K562 (cell line): ENCODE data around the gene MKNK2. TPM values are rescaled to one million over a fixed set of nuclear protein-coding genes. Genes with fewer than 3 reads are reported as not detected.

ENCODE experiments used
- FIP1L1 ChIP-seq: fragments of 200-400 bp; formaldehyde crosslinking; IDR thresholded peaks from 2 replicates; pipeline ENCODE4 v1.6.1; 2018; ENCODE audit warnings: mild to moderate bottlenecking, low read depth, low read length; ENCODE audit not compliant: poor library complexity, severe bottlenecking
- HDGF ChIP-seq: fragments of 450-650 bp; IDR thresholded peaks from 2 replicates; pipeline ENCODE4 v1.6.1; 2016
- NEUROD1 ChIP-seq: fragments of 150-350 bp; IDR thresholded peaks from 2 replicates; pipeline ENCODE4 v1.6.1; 2014; ENCODE audit warnings: borderline replicate concordance, low read length, low read depth; ENCODE audit not compliant: partially characterized antibody
- POLR2AphosphoS2 ChIP-seq: IDR thresholded peaks from 2 replicates; pipeline ENCODE4 v1.6.1; 2012; ENCODE audit warnings: low read length, improper control_type of control experiment
- TARDBP ChIP-seq: fragments of 450-650 bp; IDR thresholded peaks from 2 replicates; pipeline ENCODE4 v1.6.1; 2016
- ZNF224 ChIP-seq: sonication (generic); formaldehyde crosslinking; IDR thresholded peaks from 2 replicates; pipeline ENCODE4 v1.8.0; 2022; ENCODE audit warnings: mild to moderate bottlenecking, missing genetic modification reagents
- ZNF507 ChIP-seq: conservative IDR thresholded peaks from 2 replicates; pipeline ENCODE4 v1.6.1; 2017; ENCODE audit warnings: missing genetic modification characterization, missing compliant biosample characterization
- ZNF57 ChIP-seq: fragments of 450-650 bp; formaldehyde crosslinking; IDR thresholded peaks from 2 replicates; pipeline ENCODE4 v1.4.0; 2020; ENCODE audit warnings: mild to moderate bottlenecking, moderate library complexity
- ZNF589 ChIP-seq: fragments of 200-800 bp; sonication (Bioruptor generic); IDR thresholded peaks from 2 replicates; pipeline ENCODE4 v1.6.1; 2016; ENCODE audit warnings: low read depth, missing genetic modification characterization, missing compliant biosample characterization
- polyA plus RNA-seq, 8 experiments: library from polyadenylated mRNA; depleted of rRNA in 4 of 8; stranded (reverse) in 5 of 8; unstranded in 3 of 8; fragments of >200 nt; fragmentation: Nextera tagmentation in 2 of 8; fragmentation: Illumina TruSeq in 1 of 8; extraction: Ambion mirVana in 2 of 8; extraction: Trizol in 1 of 8; gene quantifications; 2 replicates each; pipeline versions ENCODE4 v1.2.1 to v1.2.3, GENCODE V29; 2011 to 2014; ENCODE audit warnings: inconsistent platforms in 1 of 8, missing spikeins in 1 of 8
- total RNA-seq, 7 experiments: library from RNA; depleted of rRNA in 6 of 7; stranded (reverse); fragments of >200 nt in 6 of 7; fragmentation: Illumina TruSeq in 2 of 7; extraction: Trizol in 2 of 7; gene quantifications; 2 replicates each; pipeline versions ENCODE4 v1.2.1 to v1.2.3, GENCODE V29; 2011 to 2021; ENCODE audit warnings: low replicate concordance in 1 of 7
- TF ChIP-seq, protein P1 (sequence below): fragments of 250-450 bp; sonication (Bioruptor Pico); IDR thresholded peaks from 2 replicates; pipeline ENCODE4 v1.5.1; 2021; ENCODE audit warnings: mild to moderate bottlenecking
- TF ChIP-seq, protein P2 (sequence below): fragments of 450-650 bp; IDR thresholded peaks from 2 replicates; pipeline ENCODE4 v1.7.0; 2016; ENCODE audit warnings: borderline replicate concordance
- TF ChIP-seq, protein P3 (sequence below): fragments of 450-650 bp; formaldehyde crosslinking; IDR thresholded peaks from 2 replicates; pipeline ENCODE4 v1.4.0; 2020; ENCODE audit warnings: mild to moderate bottlenecking, mixed read lengths
- TF ChIP-seq, protein P4 (sequence below): sonication (generic); formaldehyde crosslinking; IDR thresholded peaks from 2 replicates; pipeline ENCODE4 v1.8.0; 2023; ENCODE audit warnings: missing genetic modification reagents, mild to moderate bottlenecking, borderline replicate concordance
- TF ChIP-seq, protein P5 (sequence below), 3 experiments: IDR thresholded peaks in 2 of 3; conservative IDR thresholded peaks in 1 of 3; 2 replicates each; pipeline ENCODE4 v1.5.1; 2011 to 2012; ENCODE audit warnings: low read length in 3 of 3, mild to moderate bottlenecking in 3 of 3, control low read depth in 2 of 3, improper control_type of control experiment in 1 of 3, inconsistent platforms in 1 of 3, low read depth in 1 of 3, mixed read lengths in 1 of 3, moderate library complexity in 1 of 3; ENCODE audit not compliant: insufficient read depth in 2 of 3

Gene MKNK2
- total and polyA plus RNA-seq, 9 of the 15 experiments (the other 6 are each of a cell fraction or from before 2014, with no cell fraction given) = 5.1 to 191 (median 51.9) TPM

DNA sequence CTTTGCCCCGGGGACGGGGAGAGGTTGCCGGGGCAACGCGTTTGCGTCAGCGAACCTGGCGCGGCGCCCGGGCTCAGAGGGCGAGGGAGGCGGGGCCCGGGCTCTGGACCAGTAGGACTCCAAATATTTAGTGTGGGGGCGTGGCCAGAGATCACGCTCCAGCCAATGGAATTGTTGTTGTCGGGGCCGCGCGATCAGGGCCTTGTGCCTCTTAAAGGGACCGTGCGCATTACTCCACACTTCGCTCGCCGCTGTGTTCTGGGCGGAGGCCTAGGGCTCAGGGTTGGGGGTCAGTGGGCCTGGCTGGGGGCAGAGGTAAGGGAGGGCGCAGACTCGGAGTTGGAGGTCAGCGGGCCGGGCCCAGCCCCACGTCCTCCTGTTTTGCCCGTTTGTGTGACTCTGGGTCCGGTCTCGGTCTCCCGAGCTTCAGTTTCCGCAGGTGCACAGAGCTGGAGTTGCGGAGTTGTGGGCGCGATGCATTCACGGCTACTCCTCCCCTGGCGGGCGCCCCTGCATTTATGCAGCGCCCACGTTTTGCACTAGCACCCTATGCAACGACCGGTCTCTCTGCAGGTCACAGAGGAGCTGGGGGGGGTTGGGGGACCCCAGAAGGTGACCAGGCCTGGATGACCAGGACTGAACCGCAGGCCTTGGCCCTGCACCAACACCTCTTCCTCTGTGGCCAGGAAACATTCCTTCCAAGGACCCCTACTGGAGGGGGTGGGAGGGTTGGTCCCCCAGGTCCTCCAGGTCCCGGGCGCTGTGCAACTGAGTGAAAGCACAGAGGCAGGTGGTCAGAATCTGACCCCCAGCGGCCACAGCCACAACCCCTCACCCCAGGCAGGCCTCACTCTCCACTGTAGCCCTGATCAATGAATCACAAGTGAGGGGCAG is 10.7 kb upstream of the MKNK2 start (continued):
- TF ChIP-seq, protein P1, sequence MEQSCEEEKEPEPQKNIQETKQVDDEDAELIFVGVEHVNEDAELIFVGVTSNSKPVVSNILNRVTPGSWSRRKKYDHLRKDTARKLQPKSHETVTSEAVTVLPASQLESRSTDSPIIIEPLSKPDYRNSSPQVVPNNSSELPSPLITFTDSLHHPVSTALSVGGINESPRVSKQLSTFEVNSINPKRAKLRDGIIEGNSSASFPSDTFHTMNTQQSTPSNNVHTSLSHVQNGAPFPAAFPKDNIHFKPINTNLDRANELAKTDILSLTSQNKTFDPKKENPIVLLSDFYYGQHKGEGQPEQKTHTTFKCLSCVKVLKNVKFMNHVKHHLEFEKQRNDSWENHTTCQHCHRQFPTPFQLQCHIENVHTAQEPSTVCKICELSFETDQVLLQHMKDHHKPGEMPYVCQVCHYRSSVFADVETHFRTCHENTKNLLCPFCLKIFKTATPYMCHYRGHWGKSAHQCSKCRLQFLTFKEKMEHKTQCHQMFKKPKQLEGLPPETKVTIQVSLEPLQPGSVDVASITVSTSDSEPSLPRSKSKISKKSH (CRISPR knock-in tag) = no peak
- TF ChIP-seq FIP1L1 = peak; percentile 73
- peak; percentile 83 for TF ChIP-seq NEUROD1
- TF ChIP-seq ZNF57 (CRISPR knock-in tag) = no peak
- TF ChIP-seq POLR2AphosphoS2 = peak; percentile 48; the same call in 1 of the 2 replicates
- TF ChIP-seq, protein P2, sequence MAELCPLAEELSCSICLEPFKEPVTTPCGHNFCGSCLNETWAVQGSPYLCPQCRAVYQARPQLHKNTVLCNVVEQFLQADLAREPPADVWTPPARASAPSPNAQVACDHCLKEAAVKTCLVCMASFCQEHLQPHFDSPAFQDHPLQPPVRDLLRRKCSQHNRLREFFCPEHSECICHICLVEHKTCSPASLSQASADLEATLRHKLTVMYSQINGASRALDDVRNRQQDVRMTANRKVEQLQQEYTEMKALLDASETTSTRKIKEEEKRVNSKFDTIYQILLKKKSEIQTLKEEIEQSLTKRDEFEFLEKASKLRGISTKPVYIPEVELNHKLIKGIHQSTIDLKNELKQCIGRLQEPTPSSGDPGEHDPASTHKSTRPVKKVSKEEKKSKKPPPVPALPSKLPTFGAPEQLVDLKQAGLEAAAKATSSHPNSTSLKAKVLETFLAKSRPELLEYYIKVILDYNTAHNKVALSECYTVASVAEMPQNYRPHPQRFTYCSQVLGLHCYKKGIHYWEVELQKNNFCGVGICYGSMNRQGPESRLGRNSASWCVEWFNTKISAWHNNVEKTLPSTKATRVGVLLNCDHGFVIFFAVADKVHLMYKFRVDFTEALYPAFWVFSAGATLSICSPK = no peak
- TF ChIP-seq, protein P3, sequence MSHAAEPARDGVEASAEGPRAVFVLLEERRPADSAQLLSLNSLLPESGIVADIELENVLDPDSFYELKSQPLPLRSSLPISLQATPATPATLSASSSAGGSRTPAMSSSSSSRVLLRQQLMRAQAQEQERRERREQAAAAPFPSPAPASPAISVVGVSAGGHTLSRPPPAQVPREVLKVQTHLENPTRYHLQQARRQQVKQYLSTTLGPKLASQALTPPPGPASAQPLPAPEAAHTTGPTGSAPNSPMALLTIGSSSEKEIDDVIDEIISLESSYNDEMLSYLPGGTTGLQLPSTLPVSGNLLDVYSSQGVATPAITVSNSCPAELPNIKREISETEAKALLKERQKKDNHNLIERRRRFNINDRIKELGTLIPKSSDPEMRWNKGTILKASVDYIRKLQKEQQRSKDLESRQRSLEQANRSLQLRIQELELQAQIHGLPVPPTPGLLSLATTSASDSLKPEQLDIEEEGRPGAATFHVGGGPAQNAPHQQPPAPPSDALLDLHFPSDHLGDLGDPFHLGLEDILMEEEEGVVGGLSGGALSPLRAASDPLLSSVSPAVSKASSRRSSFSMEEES (CRISPR knock-in tag) = no peak
- TF ChIP-seq TARDBP = no peak
- TF ChIP-seq HDGF = no peak
- no peak for TF ChIP-seq ZNF589 (CRISPR knock-in tag)
- TF ChIP-seq, protein P4, sequence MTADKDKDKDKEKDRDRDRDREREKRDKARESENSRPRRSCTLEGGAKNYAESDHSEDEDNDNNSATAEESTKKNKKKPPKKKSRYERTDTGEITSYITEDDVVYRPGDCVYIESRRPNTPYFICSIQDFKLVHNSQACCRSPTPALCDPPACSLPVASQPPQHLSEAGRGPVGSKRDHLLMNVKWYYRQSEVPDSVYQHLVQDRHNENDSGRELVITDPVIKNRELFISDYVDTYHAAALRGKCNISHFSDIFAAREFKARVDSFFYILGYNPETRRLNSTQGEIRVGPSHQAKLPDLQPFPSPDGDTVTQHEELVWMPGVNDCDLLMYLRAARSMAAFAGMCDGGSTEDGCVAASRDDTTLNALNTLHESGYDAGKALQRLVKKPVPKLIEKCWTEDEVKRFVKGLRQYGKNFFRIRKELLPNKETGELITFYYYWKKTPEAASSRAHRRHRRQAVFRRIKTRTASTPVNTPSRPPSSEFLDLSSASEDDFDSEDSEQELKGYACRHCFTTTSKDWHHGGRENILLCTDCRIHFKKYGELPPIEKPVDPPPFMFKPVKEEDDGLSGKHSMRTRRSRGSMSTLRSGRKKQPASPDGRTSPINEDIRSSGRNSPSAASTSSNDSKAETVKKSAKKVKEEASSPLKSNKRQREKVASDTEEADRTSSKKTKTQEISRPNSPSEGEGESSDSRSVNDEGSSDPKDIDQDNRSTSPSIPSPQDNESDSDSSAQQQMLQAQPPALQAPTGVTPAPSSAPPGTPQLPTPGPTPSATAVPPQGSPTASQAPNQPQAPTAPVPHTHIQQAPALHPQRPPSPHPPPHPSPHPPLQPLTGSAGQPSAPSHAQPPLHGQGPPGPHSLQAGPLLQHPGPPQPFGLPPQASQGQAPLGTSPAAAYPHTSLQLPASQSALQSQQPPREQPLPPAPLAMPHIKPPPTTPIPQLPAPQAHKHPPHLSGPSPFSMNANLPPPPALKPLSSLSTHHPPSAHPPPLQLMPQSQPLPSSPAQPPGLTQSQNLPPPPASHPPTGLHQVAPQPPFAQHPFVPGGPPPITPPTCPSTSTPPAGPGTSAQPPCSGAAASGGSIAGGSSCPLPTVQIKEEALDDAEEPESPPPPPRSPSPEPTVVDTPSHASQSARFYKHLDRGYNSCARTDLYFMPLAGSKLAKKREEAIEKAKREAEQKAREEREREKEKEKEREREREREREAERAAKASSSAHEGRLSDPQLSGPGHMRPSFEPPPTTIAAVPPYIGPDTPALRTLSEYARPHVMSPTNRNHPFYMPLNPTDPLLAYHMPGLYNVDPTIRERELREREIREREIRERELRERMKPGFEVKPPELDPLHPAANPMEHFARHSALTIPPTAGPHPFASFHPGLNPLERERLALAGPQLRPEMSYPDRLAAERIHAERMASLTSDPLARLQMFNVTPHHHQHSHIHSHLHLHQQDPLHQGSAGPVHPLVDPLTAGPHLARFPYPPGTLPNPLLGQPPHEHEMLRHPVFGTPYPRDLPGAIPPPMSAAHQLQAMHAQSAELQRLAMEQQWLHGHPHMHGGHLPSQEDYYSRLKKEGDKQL (CRISPR knock-in tag) = no peak
- TF ChIP-seq ZNF224 (CRISPR knock-in tag) = no peak
- no peak for TF ChIP-seq ZNF507
- TF ChIP-seq, protein P5, sequence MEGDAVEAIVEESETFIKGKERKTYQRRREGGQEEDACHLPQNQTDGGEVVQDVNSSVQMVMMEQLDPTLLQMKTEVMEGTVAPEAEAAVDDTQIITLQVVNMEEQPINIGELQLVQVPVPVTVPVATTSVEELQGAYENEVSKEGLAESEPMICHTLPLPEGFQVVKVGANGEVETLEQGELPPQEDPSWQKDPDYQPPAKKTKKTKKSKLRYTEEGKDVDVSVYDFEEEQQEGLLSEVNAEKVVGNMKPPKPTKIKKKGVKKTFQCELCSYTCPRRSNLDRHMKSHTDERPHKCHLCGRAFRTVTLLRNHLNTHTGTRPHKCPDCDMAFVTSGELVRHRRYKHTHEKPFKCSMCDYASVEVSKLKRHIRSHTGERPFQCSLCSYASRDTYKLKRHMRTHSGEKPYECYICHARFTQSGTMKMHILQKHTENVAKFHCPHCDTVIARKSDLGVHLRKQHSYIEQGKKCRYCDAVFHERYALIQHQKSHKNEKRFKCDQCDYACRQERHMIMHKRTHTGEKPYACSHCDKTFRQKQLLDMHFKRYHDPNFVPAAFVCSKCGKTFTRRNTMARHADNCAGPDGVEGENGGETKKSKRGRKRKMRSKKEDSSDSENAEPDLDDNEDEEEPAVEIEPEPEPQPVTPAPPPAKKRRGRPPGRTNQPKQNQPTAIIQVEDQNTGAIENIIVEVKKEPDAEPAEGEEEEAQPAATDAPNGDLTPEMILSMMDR (IDR thresholded peaks at IDR 0.05 in 2 of 3, conservative IDR thresholded peaks at IDR 0.05 in 1 of 3; ENCODE audit: insufficient read depth in 2 of 3, low read depth in 1 of 3, low read length in 3 of 3) = peak in 2 of 3 experiments; percentile 34 to 50; a peak in 2 of 6 replicates
